ENCODE measurements around the gene KDM3A. TPM values are rescaled to one million over a fixed set of nuclear protein-coding genes. Genes with fewer than 3 reads are reported as not detected.

The KDM3A gene
- total and polyA plus RNA-seq, 7 donors, result 11.3 to 61.2 (median 33.6) TPM

- peaks cover 0 to 3% (median 0%) of the 10 kb centered on the region in 4 donors for H3K4me1 ChIP-seq
- no peaks in the 10 kb centered on the region for H3K27me3 ChIP-seq
- H3K36me3 ChIP-seq, result peaks cover 0 to 42% (median 18%) of the 10 kb centered on the region in 4 donors
- no peak for TF ChIP-seq EP300 (IDR thresholded peaks at IDR 0.05)
- no peaks in the 10 kb centered on the region for H3K9me3 ChIP-seq
- no peak for DNase-seq
- intact Hi-C loops (cut with DNase I), result no loop called here
- WGBS, 2 donors, result 97 to 98% methylated on average over 4 of the region's 4 CpGs
- H3K27ac ChIP-seq, result no peak overlapping the region
- no peak overlapping the region for H3K4me3 ChIP-seq
These were observed 69.3 kb downstream of the KDM3A start for GRCh38 chr2:86510436-86510933.

GRCh38 chr2:86512034-86512433 lies 70.9 kb downstream of the KDM3A start:
- H3K27me3 ChIP-seq, result no peaks in the 10 kb centered on the region
- H3K4me3 ChIP-seq, result no peak overlapping the region
- no peak for DNase-seq
- peaks cover 0 to 3% (median 0%) of the 10 kb centered on the region in 4 donors for H3K4me1 ChIP-seq
- TF ChIP-seq POLR2AphosphoS5 (IDR thresholded peaks at IDR 0.05), result no peak
- TF ChIP-seq POLR2A (IDR thresholded peaks at IDR 0.05), result no peak
- TF ChIP-seq CTCF (IDR thresholded peaks at IDR 0.05), result no peak
- no peak for TF ChIP-seq EP300 (IDR thresholded peaks at IDR 0.05)
- no peak overlapping the region for H3K27ac ChIP-seq
- H3K36me3 ChIP-seq, result peaks cover 0 to 33% (median 16%) of the 10 kb centered on the region in 4 donors
- intact Hi-C loops (cut with DNase I), result no loop called here
- WGBS, 2 donors, result 94 to 97% methylated on average over 4 of the region's 4 CpGs
- H3K9me3 ChIP-seq, result no peaks in the 10 kb centered on the region

- intact Hi-C loops (cut with DNase I), result no loop called here
- H3K9me3 ChIP-seq, result no peaks in the 10 kb centered on the region
- TF ChIP-seq EP300 (IDR thresholded peaks at IDR 0.05) (no peak), POLR2A (IDR thresholded peaks at IDR 0.05) (no peak), CTCF (IDR thresholded peaks at IDR 0.05) (no peak), POLR2AphosphoS5 (IDR thresholded peaks at IDR 0.05) (no peak)
- no peak for DNase-seq
- H3K4me1 ChIP-seq, result peaks cover 0 to 3% (median 0%) of the 10 kb centered on the region in 4 donors
- H3K27ac ChIP-seq, result no peak overlapping the region
- no peak overlapping the region for H3K4me3 ChIP-seq
- 93% methylated on average over 2 of the region's 2 CpGs for WGBS, 2 donors
- no peaks in the 10 kb centered on the region for H3K27me3 ChIP-seq
- H3K36me3 ChIP-seq, result peaks cover 0 to 27% (median 16%) of the 10 kb centered on the region in 4 donors
These were observed 71.7 kb downstream of the KDM3A start for GRCh38 chr2:86512892-86513291.

- DNase-seq, result no peak
- no peak for TF ChIP-seq CTCF (IDR thresholded peaks at IDR 0.05)
- TF ChIP-seq EP300 (IDR thresholded peaks at IDR 0.05), result no peak
- TF ChIP-seq POLR2AphosphoS5 (IDR thresholded peaks at IDR 0.05), result no peak
- TF ChIP-seq POLR2A (IDR thresholded peaks at IDR 0.05), result no peak
- Histone ChIP-seq H3K27ac (no peak overlapping the region), H3K9me3 (no peaks in the 10 kb centered on the region), H3K4me3 (no peak overlapping the region), H3K27me3 (no peaks in the 10 kb centered on the region), H3K4me1 (peaks cover 0 to 13% (median 3%) of the 10 kb centered on the region in 4 donors), H3K36me3 (peaks cover 0 to 15% (median 9%) of the 10 kb centered on the region in 4 donors)
- 88 to 96% methylated on average over 5 of the region's 5 CpGs for WGBS, 2 donors
- intact Hi-C loops (cut with DNase I), result no loop called here
These were observed 72.9 kb downstream of the KDM3A start for GRCh38 chr2:86513948-86514660.

GRCh38 chr2:86518481-86518880 lies 77.3 kb downstream of the KDM3A start:
- Histone ChIP-seq H3K4me1 (peaks cover 0 to 20% (median 3%) of the 10 kb centered on the region in 4 donors), H3K4me3 (no peak overlapping the region), H3K9me3 (no peaks in the 10 kb centered on the region), H3K27me3 (no peaks in the 10 kb centered on the region), H3K27ac (no peak overlapping the region), H3K36me3 (no peaks in the 10 kb centered on the region)
- peak in 3 of 4 experiments; percentile 15 to 56 (median 55) for TF ChIP-seq CTCF (IDR thresholded peaks at IDR 0.05)
- no peak for TF ChIP-seq EP300 (IDR thresholded peaks at IDR 0.05)
- no peak for TF ChIP-seq POLR2AphosphoS5 (IDR thresholded peaks at IDR 0.05)
- no peak for TF ChIP-seq POLR2A (IDR thresholded peaks at IDR 0.05)
- DNase-seq, result no peak
- intact Hi-C loops (cut with DNase I), result no loop called here
- 73 to 77% methylated on average over 3 of the region's 3 CpGs for WGBS, 2 donors

Measured in sigmoid colon (tissue), 7 donors.